Measurements from ENCODE around the gene CBFA2T2. TPM values are rescaled to one million over a fixed set of nuclear protein-coding genes. Genes with fewer than 3 reads are reported as not detected.

Gene CBFA2T2
- total RNA-seq, 1 donor from 2014 or later = 52.3 TPM

GRCh38 chr20:33611106-33611505 is 121.2 kb downstream of the CBFA2T2 start:
- no peak overlapping the region for H3K27ac Mint-ChIP-seq
- H3K27me3 Mint-ChIP-seq = no peaks in the 10 kb centered on the region
- H3K4me1 Mint-ChIP-seq (ENCODE audit: unreplicated experiment) = peaks cover 7% of the 10 kb centered on the region
- DNase-seq (ENCODE audit: extremely low spot score, unreplicated experiment) = no peak
- H3K9me3 Mint-ChIP-seq = no peaks in the 10 kb centered on the region
- H3K4me3 Mint-ChIP-seq = no peak overlapping the region
- peaks cover 22% of the 10 kb centered on the region for H3K36me3 Mint-ChIP-seq
- no peak for TF ChIP-seq CTCF (conservative IDR thresholded peaks at IDR 0.05)

- Mint-ChIP-seq H3K4me1 (ENCODE audit: unreplicated experiment) (no peaks in the 10 kb centered on the region), H3K9me3 (no peaks in the 10 kb centered on the region), H3K4me3 (no peak overlapping the region), H3K27me3 (no peaks in the 10 kb centered on the region), H3K36me3 (peaks cover 20% of the 10 kb centered on the region), H3K27ac (no peak overlapping the region)
- no peak for DNase-seq (ENCODE audit: extremely low spot score, unreplicated experiment)
- no peak for TF ChIP-seq CTCF (conservative IDR thresholded peaks at IDR 0.05)
Observed at GRCh38 chr20:33612001-33612400, 122.1 kb downstream of the CBFA2T2 start.

- no peak for TF ChIP-seq CTCF (conservative IDR thresholded peaks at IDR 0.05)
- Mint-ChIP-seq H3K36me3 (peaks cover 59% of the 10 kb centered on the region), H3K9me3 (no peaks in the 10 kb centered on the region), H3K4me3 (no peak overlapping the region), H3K27me3 (no peaks in the 10 kb centered on the region), H3K27ac (peak overlapping the region; percentile 30), H3K4me1 (ENCODE audit: unreplicated experiment) (peaks cover 5% of the 10 kb centered on the region)
- DNase-seq (ENCODE audit: extremely low spot score, unreplicated experiment) = no peak
Observed at GRCh38 chr20:33621717-33622400, 132.0 kb downstream of the CBFA2T2 start.

GRCh38 chr20:33622705-33623365 is 132.9 kb downstream of the CBFA2T2 start:
- H3K36me3 Mint-ChIP-seq = peaks cover 60% of the 10 kb centered on the region
- peaks cover 5% of the 10 kb centered on the region for H3K4me1 Mint-ChIP-seq (ENCODE audit: unreplicated experiment)
- DNase-seq (ENCODE audit: extremely low spot score, unreplicated experiment) = no peak
- no peak overlapping the region for H3K27ac Mint-ChIP-seq
- no peaks in the 10 kb centered on the region for H3K27me3 Mint-ChIP-seq
- H3K9me3 Mint-ChIP-seq = no peaks in the 10 kb centered on the region
- TF ChIP-seq CTCF (conservative IDR thresholded peaks at IDR 0.05) = no peak
- no peak overlapping the region for H3K4me3 Mint-ChIP-seq

- peaks cover 68% of the 10 kb centered on the region for H3K36me3 Mint-ChIP-seq
Observed at GRCh38 chr20:33624399-33624798, 134.5 kb downstream of the CBFA2T2 start.

More at GRCh38 chr20:33624399-33624798, 134.5 kb downstream of the CBFA2T2 start:
- Mint-ChIP-seq H3K4me3 (no peak overlapping the region), H3K27ac (no peak overlapping the region), H3K27me3 (no peaks in the 10 kb centered on the region), H3K9me3 (no peaks in the 10 kb centered on the region), H3K4me1 (ENCODE audit: unreplicated experiment) (no peaks in the 10 kb centered on the region)
- no peak for DNase-seq (ENCODE audit: extremely low spot score, unreplicated experiment)
- no peak for TF ChIP-seq CTCF (conservative IDR thresholded peaks at IDR 0.05)
